Activated naive CD8-positive, alpha-beta T cell treated with anti-CD3 and anti-CD28 coated beads for 36 hours (primary cell): ENCODE data around the gene FANCF. TPM values are rescaled to one million over a fixed set of nuclear protein-coding genes. Genes with fewer than 3 reads are reported as not detected.
A peak's percentile ranks its signal among the peaks of the same experiment; 100 is the strongest.

Experiments used
- DNase-seq: peaks from one replicate; pipeline ENCODE4 v3.0.0; 2021
- H3K27ac Mint-ChIP-seq: one replicate; pipeline ENCODE4 v1.8.0; 2022; ENCODE audit warnings: mild to moderate bottlenecking, moderate library complexity, mixed read lengths
- H3K27me3 Mint-ChIP-seq: one replicate; pipeline ENCODE4 v1.8.0; 2022; ENCODE audit warnings: mild to moderate bottlenecking, mixed read lengths
- H3K36me3 Mint-ChIP-seq: one replicate; pipeline ENCODE4 v1.8.0; 2021; ENCODE audit warnings: mild to moderate bottlenecking, mixed read lengths
- H3K4me1 Mint-ChIP-seq: one replicate; pipeline ENCODE4 v1.8.0; 2021; ENCODE audit warnings: mixed read lengths
- H3K4me3 Mint-ChIP-seq: one replicate; pipeline ENCODE4 v1.8.0; 2022; ENCODE audit warnings: mild to moderate bottlenecking, moderate library complexity, mixed read lengths
- H3K9me3 Mint-ChIP-seq: one replicate; pipeline ENCODE4 v1.8.0; 2022; ENCODE audit warnings: mixed read lengths
- total RNA-seq, 2 experiments: library from RNA; stranded (reverse); gene quantifications; one replicate each; pipeline ENCODE4 v1.2.3, GENCODE V29; 2021

Gene FANCF
- total RNA-seq, 2 experiments from 2014 or later: 14.0 to 15.8 TPM

DNA sequence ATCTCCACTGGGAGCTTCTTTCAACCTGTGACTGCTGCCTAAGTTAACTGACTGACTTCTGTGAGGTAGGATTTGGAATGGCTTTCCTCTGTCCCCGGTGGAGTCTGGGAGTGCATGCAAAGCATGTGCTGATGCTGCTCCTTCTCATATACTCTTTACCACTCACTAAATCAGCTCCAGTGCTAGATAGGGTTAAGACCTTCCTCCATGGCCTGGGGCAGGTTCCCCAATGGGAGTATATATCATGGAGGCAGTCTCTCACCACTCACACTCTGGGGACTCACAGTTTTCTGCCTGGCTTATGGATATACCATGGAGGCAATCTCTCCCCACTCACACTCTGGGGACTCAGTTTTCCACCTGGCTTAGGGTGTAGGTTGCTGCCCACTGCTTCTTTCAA, 10.1 kb upstream of the FANCF start:
- Mint-ChIP-seq H3K27me3 (no peaks in the 10 kb centered on the region), H3K36me3 (peaks cover 7% of the 10 kb centered on the region), H3K27ac (no peak overlapping the region), H3K4me3 (no peak overlapping the region), H3K4me1 (peaks cover 5% of the 10 kb centered on the region), H3K9me3 (peaks cover 1% of the 10 kb centered on the region)
- DNase-seq: no peak

DNA sequence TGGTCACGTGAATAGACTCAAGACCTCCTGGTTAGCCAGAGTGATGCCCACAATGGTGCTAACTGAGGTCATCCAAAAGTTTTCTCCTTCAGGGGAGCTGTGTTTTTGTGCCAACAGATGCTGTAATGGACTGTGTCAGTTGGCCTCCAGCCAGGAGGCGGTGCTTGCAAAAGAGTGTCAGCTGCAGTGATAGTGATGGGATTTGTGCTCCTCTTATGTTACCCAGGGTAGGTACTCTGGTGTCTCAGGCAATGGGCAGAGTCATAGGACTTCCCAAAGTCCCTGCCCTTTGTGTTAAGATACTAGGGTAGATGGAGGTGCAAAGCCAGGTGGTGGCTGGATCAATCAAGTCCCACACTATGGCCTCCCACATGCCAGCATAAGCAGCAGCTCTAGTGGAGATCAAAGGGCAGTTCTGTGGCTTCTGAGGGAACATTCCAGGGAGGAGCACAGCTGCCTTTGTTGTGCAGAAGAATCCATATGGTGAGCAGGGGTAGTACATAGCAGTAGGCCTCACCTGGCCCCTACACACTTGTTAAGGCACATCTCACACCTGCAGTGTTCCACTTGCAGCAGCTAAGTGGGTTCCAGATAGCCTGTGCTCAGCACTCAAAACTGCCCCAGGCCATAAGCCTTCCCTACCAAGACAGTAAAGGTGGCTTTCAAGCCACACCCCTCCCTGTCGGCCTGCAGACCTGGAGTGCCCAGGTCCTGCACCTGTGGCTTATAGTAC, 9.4 kb upstream of the FANCF start:
- H3K36me3 Mint-ChIP-seq: peaks cover 7% of the 10 kb centered on the region
- H3K27me3 Mint-ChIP-seq: no peaks in the 10 kb centered on the region
- H3K4me1 Mint-ChIP-seq: peaks cover 5% of the 10 kb centered on the region
- H3K27ac Mint-ChIP-seq: no peak overlapping the region
- H3K9me3 Mint-ChIP-seq: peaks cover 1% of the 10 kb centered on the region
- no peak for DNase-seq
- no peak overlapping the region for H3K4me3 Mint-ChIP-seq

GRCh38 chr11:22633354-22633902, 7.8 kb upstream of the FANCF start:
- Mint-ChIP-seq H3K9me3 (peaks cover 1% of the 10 kb centered on the region), H3K27me3 (no peaks in the 10 kb centered on the region), H3K4me3 (no peak overlapping the region), H3K27ac (no peak overlapping the region), H3K36me3 (peaks cover 7% of the 10 kb centered on the region), H3K4me1 (peaks cover 5% of the 10 kb centered on the region)
- DNase-seq: no peak

- DNase-seq: no peak
- peaks cover 27% of the 10 kb centered on the region for H3K4me1 Mint-ChIP-seq
- H3K9me3 Mint-ChIP-seq: peaks cover 3% of the 10 kb centered on the region
- no peak overlapping the region for H3K4me3 Mint-ChIP-seq
- peaks cover 19% of the 10 kb centered on the region for H3K36me3 Mint-ChIP-seq
- H3K27me3 Mint-ChIP-seq: no peaks in the 10 kb centered on the region
- no peak overlapping the region for H3K27ac Mint-ChIP-seq
Measured at GRCh38 chr11:22627421-22627820, 1.8 kb upstream of the FANCF start.

GRCh38 chr11:22626573-22627239, 1.1 kb upstream of the FANCF start:
- H3K4me3 Mint-ChIP-seq: peak overlapping the region; percentile 96
- H3K27me3 Mint-ChIP-seq: no peaks in the 10 kb centered on the region
- peak overlapping the region; percentile 99 for H3K27ac Mint-ChIP-seq
- peaks cover 3% of the 10 kb centered on the region for H3K9me3 Mint-ChIP-seq
- H3K4me1 Mint-ChIP-seq: peaks cover 28% of the 10 kb centered on the region
- peaks cover 22% of the 10 kb centered on the region for H3K36me3 Mint-ChIP-seq
- DNase-seq: no peak

DNA sequence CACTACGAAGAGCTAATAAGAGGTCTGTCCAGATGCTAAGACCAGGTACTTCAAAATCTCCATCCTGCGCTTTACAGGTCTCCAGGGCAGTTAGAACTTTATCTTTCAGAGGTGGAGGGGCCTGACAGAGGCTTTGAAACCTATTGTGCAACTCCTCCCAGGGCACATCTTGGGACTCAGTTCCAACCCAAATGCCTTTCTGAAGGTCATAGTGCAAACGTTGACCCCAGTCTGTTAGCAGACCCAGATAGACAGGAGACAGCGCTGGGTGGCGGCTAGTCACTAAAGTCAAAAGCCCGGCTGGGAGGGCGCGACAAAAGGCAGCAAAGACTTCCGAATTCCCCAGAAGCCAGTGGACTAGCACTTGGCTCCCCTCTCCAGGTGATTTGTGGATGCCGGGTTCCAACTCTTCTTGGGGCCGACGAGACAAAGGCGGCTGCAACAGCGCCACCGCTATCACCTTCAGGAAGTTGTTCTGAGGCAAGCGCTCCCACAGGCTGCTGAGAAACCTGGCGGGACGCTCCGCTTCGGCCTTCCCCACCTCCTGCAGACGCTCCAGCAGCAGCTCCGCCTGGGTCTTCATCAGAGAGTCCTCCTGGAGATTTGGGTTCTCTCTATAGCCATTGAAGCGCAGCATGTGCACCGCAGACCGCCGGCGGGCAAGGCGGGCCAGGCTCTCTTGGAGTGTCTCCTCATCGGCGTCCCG, 728 bp downstream of the FANCF start:
- Mint-ChIP-seq H3K4me3 (peak overlapping the region; percentile 96), H3K27ac (peak overlapping the region; percentile 99), H3K4me1 (peaks cover 35% of the 10 kb centered on the region), H3K27me3 (no peaks in the 10 kb centered on the region), H3K36me3 (peaks cover 40% of the 10 kb centered on the region), H3K9me3 (peaks cover 3% of the 10 kb centered on the region)
- DNase-seq: peak; percentile 59

- Mint-ChIP-seq H3K4me3 (no peak overlapping the region), H3K36me3 (peaks cover 34% of the 10 kb centered on the region), H3K27ac (no peak overlapping the region), H3K4me1 (peaks cover 13% of the 10 kb centered on the region), H3K9me3 (peaks cover 5% of the 10 kb centered on the region), H3K27me3 (no peaks in the 10 kb centered on the region)
- DNase-seq: no peak
Measured at GRCh38 chr11:22617868-22618267, 7.8 kb downstream of the FANCF start.

GRCh38 chr11:22603933-22604332, 21.7 kb downstream of the FANCF start:
- Mint-ChIP-seq H3K4me1 (no peaks in the 10 kb centered on the region), H3K4me3 (no peak overlapping the region), H3K9me3 (no peaks in the 10 kb centered on the region), H3K27me3 (peaks cover 5% of the 10 kb centered on the region), H3K27ac (no peak overlapping the region), H3K36me3 (no peaks in the 10 kb centered on the region)
- no peak for DNase-seq

DNA sequence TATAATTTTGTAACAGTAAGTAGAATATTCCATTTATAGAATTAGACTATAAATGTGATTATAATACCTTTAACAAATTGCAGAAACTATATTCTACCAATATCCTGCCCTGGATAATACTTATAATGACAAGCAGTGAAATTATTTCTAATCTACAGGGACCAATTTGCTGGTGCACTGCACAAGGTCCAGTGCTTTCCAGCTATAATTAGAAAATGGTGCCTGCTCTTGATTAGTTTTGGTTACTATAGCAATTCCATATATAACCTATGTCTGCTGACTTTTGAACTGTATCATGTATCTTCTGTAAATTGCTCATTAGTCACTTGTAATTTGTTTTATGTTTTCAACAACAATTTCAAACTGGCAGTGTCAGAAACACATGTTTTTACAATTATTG, 23.1 kb downstream of the FANCF start:
- DNase-seq: no peak
- Mint-ChIP-seq H3K27ac (no peak overlapping the region), H3K4me3 (no peak overlapping the region), H3K4me1 (no peaks in the 10 kb centered on the region), H3K27me3 (peaks cover 5% of the 10 kb centered on the region), H3K9me3 (no peaks in the 10 kb centered on the region), H3K36me3 (no peaks in the 10 kb centered on the region)

- peaks cover 4% of the 10 kb centered on the region for H3K4me1 Mint-ChIP-seq
- H3K9me3 Mint-ChIP-seq: peaks cover 2% of the 10 kb centered on the region
- no peak overlapping the region for H3K27ac Mint-ChIP-seq
- peaks cover 5% of the 10 kb centered on the region for H3K27me3 Mint-ChIP-seq
- H3K36me3 Mint-ChIP-seq: no peaks in the 10 kb centered on the region
- no peak overlapping the region for H3K4me3 Mint-ChIP-seq
- no peak for DNase-seq
Measured at GRCh38 chr11:22599458-22599857, 26.2 kb downstream of the FANCF start.

GRCh38 chr11:22597062-22597461, 28.6 kb downstream of the FANCF start:
- DNase-seq: no peak
- Mint-ChIP-seq H3K4me3 (no peak overlapping the region), H3K4me1 (peaks cover 4% of the 10 kb centered on the region), H3K9me3 (peaks cover 4% of the 10 kb centered on the region), H3K27me3 (peaks cover 7% of the 10 kb centered on the region), H3K27ac (no peak overlapping the region), H3K36me3 (no peaks in the 10 kb centered on the region)

- DNase-seq: no peak
- H3K4me1 Mint-ChIP-seq: no peaks in the 10 kb centered on the region
- no peaks in the 10 kb centered on the region for H3K36me3 Mint-ChIP-seq
- H3K27me3 Mint-ChIP-seq: peaks cover 15% of the 10 kb centered on the region
- no peak overlapping the region for H3K4me3 Mint-ChIP-seq
- H3K9me3 Mint-ChIP-seq: no peaks in the 10 kb centered on the region
- H3K27ac Mint-ChIP-seq: no peak overlapping the region
Measured at GRCh38 chr11:22584976-22585375, 40.6 kb downstream of the FANCF start.

DNA sequence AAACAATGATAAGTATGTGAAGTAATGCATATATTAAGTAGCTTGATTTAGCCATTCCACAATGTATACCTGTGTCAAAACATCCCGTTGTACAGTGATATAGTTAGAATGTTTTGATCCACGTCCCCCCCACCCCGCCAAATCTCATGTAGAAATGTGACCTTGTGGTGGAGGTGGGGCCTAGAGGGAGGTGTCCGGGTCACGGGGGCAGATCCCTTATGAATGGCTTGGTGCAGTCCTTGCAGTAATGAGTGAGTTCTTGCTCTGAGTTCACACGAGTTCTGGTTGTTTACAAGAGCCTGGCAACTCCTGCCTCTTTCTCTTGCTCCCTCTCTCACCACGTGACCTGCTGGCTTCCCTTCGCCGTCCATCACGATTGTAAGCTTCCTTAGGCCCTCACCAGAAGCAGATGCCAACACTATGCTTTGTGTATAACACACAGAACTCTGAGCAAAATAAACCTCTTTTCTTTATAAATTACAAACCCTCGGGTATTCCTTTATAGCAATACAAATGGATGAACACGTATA, 41.6 kb downstream of the FANCF start:
- Mint-ChIP-seq H3K27me3 (peaks cover 14% of the 10 kb centered on the region), H3K36me3 (no peaks in the 10 kb centered on the region), H3K4me3 (no peak overlapping the region), H3K4me1 (no peaks in the 10 kb centered on the region), H3K9me3 (no peaks in the 10 kb centered on the region), H3K27ac (no peak overlapping the region)
- no peak for DNase-seq

DNA sequence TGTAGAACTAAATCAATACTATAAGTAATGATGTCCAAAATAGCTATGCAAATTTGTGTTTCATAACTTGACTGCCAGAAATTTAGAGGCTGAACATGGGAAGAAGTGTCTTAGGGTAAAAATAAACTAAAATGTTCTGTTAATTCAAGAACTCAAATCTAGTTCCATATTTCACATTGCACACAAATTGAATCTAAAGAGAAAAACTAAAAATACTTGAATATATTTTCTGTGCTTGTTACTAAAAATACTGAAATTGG, 43.5 kb downstream of the FANCF start:
- H3K9me3 Mint-ChIP-seq: no peaks in the 10 kb centered on the region
- no peaks in the 10 kb centered on the region for H3K36me3 Mint-ChIP-seq
- no peak for DNase-seq
- H3K4me3 Mint-ChIP-seq: no peak overlapping the region
- H3K27ac Mint-ChIP-seq: no peak overlapping the region
- peaks cover 10% of the 10 kb centered on the region for H3K27me3 Mint-ChIP-seq
- H3K4me1 Mint-ChIP-seq: peaks cover 9% of the 10 kb centered on the region
